Fibroblast of pulmonary artery (primary cell): ENCODE measurements around the gene EYS.

ENCODE experiments used
- DNase-seq: peaks from one replicate; pipeline ENCODE4 v3.0.0-alpha.2; 2010; ENCODE audit warnings: low read depth
- H3K4me3 ChIP-seq: replicated peaks from 2 replicates; pipeline ENCODE4 v1.5.1; 2011; ENCODE audit warnings: low read depth, mild to moderate bottlenecking, control low read depth, low read length, moderate library complexity
- CTCF ChIP-seq: IDR thresholded peaks from 2 replicates; pipeline ENCODE4 v1.5.1; 2011; ENCODE audit warnings: mild to moderate bottlenecking, control low read depth, low read length, inconsistent platforms; ENCODE audit errors: missing control alignments

EYS gene

DNA sequence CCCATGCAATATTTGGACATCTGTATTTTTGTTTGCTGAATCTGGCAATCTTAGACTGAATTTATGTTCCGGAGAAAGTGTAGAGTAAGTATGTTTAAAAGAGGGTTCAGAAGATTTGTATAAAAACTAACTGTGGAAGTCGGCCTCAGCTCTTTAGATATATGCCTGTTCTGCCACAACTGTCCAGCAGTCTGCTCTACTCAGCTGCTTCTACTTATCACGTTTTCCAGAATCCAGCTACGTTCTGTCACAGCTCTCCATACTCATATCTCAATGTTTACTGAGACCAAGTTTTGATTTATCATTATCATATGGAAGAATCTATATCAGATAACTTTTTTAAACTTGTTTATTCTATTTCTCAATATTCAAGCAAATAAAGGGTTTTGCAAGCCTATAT, 721.3 kb downstream of the EYS start:
- TF ChIP-seq CTCF = no peak
- H3K4me3 ChIP-seq = no peak overlapping the region
- DNase-seq = no peak

- no peak for DNase-seq
- TF ChIP-seq CTCF = no peak
- H3K4me3 ChIP-seq = no peak overlapping the region
Observed at GRCh38 chr6:64984948-64985347, 722.1 kb downstream of the EYS start.

- DNase-seq = no peak
- TF ChIP-seq CTCF = no peak
- no peak overlapping the region for H3K4me3 ChIP-seq
Observed at GRCh38 chr6:64983089-64983488, 723.9 kb downstream of the EYS start.

DNA sequence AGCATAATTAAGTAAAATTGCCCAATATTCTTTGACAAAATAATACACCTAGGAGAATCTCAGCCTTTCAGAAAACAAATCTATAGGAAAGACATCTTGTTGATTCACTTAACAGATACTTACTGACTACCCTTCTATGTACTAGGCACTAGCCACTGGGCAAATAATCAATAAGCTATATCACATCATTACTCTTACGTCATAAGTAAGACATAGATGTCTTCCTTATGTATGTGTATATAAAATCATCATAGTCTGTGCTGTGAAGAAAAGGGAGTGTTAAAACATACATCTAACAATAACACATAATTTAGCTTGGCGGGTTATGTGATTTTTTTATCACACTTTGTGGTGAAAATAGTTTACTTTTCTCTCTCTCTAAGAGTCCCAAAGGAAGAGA, 733.9 kb downstream of the EYS start:
- DNase-seq = no peak
- H3K4me3 ChIP-seq = no peak overlapping the region
- TF ChIP-seq CTCF = no peak

DNA sequence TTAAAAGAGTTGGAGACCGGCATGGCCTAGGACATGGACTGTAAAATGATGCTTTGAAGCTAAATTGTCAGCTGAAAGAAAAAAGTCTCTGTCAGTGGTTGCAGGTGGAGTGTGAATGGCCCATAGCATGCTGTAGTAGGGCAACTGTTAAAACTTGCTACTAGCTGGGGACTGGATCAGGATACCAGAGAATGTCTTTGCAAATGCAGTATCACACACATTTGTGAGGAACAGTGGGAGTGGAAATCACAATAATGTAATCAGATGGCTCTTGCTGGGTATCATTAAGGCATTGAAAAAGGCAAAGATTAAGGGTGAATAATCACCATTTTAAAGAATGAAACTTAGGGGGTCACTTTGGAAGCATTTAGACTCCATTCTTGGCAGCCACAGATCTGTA, 737.9 kb downstream of the EYS start:
- H3K4me3 ChIP-seq = no peak overlapping the region
- no peak for TF ChIP-seq CTCF
- DNase-seq = no peak

DNA sequence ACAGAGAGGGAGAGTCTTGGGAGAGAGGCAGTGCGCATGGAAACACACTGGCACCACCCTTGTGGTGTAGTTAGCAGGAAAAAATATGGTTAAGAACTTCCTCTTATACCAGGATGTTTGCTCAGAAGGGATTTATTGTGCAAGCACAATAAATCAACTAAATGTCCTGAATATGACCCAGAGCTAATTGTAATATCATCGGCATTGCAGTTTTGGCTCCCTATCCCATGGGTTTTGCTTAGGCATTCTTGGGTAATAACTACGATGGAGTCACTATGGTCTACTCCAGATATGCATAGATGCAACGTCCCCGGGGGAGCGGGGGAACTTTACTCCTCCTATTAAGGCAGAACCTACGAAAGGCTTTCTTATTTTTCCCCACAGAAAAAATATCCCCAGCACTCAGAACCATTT, 751.6 kb downstream of the EYS start:
- no peak for DNase-seq
- no peak overlapping the region for H3K4me3 ChIP-seq
- no peak for TF ChIP-seq CTCF

- H3K4me3 ChIP-seq = no peak overlapping the region
- no peak for DNase-seq
Observed at GRCh38 chr6:64949257-64949656, 757.8 kb downstream of the EYS start.

More at GRCh38 chr6:64949257-64949656, 757.8 kb downstream of the EYS start:
- TF ChIP-seq CTCF = no peak
